GM19397 (cell line): Measurements from ENCODE around the gene TNS3.
"Not testable (repeated sequence)": the region's sequence is repeated elsewhere in the genome, so short reads cannot be mapped to it uniquely, and the experiment has no call there.

ENCODE experiments used
- ATAC-seq: cut with Tn5 transposase; IDR thresholded peaks from one replicate; pipeline ENCODE4 v1.9.1; 2021; ENCODE audit warnings: mild to moderate bottlenecking, moderate library complexity; ENCODE audit not compliant: unreplicated experiment

Gene TNS3

DNA sequence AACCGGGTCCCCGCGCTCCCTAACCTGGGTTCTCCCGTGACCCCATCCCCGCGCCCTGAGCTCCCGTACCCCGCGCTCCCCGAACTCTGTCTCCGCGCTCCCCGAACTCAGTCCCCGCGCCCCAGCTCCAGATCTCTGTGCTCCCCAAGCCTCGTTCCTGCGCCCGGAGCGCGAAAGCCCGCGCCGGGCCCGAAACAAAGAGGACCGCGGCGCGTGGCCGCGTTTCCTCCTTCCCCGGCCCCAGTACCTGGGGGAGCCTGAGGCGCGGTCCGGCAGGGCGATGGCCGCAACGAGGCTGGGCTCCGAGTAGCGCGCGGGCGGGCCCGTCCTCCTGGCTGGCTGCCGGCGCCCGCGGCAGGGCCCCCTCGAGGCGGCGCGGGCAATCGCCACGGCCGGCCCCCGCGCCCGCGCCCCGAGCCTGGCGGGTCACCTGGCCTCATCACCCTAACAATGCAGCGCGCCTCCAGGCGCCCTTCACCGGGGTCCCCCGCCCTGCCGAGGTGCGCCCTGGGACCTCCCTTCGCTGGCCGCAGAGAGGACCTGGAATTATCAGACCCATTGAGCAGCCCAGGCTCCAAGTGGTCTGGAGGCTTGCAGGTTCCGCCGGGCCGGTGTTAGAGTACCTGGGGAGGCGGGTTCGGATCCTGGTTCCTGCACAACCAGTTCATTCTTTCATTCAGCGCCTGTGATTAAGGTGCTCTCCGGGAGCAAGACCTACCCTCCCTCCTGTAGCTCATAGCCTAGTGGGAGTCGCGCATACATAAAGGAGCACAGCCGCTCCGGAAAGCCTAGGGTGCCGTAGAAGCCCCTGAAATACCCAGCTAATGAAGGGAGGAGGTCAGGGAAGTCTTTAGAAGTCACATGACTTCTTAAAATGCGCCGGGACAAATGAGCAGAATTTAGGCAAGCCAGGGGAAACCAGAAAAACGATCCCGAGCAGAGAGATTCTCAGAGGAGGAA lies at the start of gene TNS3:
TSS of gene TNS3 (minus strand) at position 308 of the 960 bp plus-strand sequence. CDS start 142,475 bp downstream, outside the sequence.
- ATAC-seq: no peak

DNA sequence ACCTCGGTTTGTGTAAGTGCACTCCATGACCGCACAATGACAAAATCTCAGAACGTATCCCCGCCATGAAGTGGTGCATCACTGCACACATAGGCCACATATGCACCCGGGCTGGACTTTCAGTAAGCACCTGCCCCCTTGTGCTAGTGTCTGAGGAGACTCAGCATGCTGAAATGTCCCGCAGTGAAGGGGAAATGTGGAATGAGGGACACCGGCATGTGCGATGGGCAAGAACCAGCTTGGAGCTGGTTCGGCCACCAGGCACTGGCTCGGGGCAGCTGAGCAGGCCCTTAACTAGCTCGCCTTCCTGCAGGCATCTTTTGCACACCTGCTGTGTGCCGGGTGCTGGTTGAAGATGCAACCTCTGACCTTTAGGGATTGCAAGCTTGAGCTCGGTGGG lies 49.8 kb upstream of the TNS3 start:
- no peak for ATAC-seq

DNA sequence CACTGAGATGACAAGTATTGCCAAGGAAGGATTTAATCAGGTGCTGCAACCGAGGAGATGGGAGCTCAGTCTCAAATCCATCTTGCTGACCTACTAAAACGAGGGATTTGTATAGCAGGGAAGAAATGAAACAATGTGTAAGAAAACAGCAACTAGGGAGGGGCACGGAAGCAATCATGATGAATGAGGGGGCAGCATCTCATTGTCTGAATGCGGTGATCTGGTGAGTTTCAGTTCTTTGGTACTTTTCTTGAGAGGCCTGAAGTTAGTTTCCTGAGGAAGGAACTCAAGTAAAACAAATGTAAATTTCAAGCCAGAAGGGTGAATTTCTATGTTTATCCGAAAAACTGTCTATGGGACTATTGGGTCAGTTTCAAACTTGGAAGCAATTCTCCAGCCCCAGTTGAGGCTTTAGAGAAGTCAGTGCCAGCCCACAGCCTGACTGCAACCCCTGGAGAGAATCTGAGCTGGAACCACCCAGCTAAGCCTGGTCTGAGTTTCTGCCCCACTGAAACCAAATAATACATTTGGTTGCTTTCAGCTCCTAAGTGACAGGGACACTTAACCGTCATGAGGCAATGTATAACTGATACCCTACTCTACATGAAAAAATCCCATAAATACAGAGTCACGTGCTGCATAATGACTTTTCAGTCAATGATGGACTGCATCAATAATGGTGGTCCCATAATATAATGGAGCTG lies 45.8 kb upstream of the TNS3 start:
- ATAC-seq: peak; percentile 71

DNA sequence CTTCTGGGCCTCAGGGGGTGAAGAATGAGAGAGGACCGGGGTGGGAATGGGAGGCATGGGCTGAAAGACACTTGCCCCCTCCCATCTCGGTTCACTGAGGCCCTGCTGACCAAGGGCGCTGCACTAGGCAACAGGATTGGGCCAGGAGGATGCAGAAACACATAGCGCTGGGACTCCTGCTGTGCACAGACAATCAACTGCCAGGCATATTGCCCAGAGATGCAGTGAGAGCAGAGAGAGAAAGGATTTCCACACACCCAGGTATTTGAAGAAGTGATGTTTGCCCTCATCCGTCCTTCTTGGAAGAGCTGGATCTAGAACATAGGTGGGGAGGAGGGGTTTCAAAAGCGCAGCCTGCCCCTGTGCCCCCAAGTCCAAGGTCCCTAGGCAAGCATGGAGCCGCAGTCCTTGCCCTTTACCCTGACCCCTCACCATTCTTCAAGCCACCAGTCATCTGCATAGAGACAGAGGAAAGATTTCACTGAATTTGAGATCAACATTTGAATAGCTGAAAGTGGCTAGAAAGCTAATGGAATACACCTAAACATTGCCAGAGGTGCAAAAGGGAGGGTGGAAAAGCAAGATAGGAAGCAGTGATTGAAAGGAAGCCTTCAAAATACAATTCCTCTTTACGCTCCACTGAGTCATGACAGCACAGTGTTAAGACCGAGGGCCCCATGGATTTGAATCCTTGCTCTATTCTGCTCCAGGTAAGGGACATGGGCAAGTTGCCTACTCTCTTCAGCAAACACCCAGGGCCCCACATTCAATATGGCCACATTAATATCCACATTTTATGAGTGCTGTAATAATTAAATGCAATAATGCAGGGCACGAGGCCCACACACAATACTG lies 44.2 kb upstream of the TNS3 start:
- no peak for ATAC-seq

DNA sequence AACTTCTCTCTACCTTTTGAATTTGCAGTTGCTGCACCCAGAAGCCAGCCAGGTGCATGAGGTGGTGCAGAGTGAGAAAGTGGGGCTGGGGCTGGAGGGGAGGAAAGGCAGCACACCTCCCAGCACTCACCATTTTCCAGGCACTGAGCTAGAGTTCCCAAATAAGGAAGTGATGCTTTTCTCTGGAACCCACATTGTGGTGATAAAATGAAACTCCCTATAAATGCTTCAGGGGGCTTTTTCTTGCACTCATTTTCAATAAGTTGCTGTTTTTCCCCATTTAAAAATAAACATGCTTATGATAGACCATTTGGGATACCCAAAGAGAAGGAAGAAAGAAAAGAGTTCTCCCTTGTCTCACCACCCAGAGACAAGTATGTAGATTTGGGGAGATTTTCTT lies 42.8 kb upstream of the TNS3 start:
- ATAC-seq: no peak

DNA sequence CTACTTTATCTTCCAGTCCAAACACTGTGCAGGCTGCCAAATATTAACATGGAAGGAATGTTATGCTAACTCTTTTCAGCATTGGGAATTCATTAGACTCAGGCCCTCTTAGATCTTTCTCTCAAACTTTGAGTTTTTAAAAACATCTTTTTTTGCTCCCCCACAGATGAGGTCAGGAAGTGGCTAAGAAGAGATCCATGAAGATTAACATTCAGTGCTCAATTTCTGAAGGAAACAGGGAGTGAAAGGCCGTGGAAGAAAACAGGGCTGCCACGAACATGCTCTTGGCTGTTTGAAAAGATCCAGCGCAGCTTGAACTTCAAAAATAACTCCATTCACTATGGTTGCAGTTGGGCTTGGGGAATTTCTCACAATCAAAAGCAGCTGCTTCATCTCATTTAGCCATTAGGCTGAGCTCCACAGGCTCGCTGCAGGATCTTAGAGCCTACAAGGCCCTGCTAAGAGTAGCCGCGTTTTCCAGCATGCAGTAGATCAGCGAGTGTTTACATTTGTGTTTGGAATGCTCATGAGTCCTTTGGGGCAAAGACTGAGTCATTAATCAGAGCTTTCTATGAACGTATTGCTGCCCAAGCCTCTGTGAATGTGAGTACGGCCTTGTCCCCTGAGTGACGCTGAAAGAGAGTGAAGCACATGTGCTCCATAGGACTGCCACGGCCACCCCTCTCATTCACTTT lies 41.2 kb upstream of the TNS3 start:
- no peak for ATAC-seq

DNA sequence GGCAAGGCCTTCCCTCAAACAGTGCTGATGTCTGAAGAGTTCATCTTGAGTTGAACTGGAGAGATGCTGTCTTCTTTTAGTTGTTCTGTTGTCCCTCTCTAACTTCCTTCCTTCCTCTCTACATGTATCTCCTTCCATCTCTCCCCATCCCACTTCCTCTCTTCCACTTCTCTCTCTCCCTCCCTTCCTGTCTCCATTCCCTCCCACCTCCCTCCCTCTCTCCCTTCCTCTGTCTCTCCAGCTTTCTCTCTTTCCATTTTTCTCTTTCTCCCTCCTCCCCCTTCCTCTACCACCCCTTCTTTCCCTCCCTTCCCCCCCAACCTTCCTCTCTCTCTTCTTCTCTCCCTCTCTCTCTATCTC lies 40.7 kb upstream of the TNS3 start:
- no peak for ATAC-seq

DNA sequence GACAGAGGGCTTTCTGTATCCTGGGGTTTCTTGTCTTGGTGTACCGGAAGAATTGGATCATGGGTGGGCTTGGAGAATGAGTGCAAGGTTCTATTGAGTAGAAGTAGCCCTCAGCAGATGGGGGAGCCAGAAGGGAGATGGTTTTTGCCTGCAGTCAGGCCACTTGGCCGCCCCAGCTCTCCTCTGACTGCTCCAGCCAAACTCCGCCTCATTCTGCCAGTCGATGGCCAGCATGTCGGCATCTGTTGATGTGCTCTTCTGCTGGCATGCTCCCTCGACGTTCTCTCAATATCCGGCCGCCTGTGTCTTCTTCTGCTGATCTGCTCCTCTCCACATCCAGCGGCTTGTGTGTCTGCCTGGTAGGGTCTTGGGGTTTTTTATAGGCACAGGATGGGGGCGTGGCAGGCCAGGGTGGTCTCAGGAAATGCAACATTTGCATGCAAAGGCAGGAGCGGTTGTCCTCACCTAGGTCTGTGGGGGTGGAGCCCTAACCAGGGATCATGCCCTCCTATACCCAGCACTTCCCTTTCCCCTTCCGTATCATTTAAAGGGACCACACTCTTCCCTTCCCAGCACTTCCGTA lies 40.2 kb upstream of the TNS3 start:
- no peak for ATAC-seq

DNA sequence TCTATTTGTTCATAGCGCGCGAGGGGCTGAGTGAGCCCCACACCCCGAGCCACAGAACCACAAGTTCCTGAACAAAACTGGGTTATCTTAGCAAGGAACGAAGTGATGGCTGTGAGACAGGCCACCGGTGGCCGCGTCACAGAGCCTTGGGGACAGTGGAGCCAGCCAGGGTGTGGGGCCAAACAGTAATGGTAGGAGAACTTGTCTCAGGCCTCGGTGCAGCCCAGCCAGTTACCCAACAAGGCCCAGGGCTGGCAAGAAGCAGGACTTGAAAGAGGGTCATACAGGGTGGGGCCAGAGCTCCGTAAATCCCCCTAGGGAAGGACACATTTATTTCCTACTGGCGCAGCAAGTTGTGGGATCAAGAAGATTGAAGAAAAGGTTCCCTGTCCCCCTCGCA lies 39.4 kb upstream of the TNS3 start:
- ATAC-seq: no peak

DNA sequence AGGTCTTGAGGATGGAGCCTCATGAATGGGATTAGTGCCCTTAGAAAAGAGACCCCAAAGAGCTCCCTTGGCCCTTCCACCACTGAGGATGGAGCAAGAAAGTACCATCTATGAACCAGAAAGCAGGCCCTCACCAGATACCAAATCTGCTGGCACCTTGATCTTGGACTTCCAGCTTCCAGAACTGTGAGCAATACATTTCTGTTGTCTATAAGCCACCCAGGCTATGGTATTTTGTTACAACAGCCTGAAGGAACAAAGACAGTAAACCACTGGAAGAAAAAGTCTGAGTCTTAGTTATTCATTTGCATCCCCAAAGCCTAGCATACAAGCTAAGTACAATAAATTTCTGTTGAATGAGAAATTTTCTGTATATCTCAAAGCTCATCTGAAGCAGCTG lies 37.9 kb upstream of the TNS3 start:
- no peak for ATAC-seq

DNA sequence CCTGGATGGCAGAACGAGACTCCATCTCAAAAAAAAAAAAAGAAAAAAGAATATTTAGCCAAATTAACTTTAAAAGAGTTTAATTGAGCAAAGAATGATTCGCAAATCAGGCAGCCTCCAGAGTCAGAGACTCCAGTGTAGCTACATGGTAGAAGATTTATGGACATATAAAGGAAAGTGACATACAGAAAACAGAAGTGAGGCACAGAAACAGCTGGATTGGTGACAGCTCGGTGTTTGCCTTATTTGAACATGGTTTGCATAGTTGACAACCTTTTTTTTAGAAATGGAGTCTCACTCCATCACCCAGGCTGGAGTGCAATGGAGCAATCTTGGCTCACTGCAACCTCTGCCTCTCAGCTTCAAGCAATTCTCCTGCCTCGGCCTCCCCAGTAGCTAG lies 35.2 kb upstream of the TNS3 start:
- ATAC-seq: no peak

DNA sequence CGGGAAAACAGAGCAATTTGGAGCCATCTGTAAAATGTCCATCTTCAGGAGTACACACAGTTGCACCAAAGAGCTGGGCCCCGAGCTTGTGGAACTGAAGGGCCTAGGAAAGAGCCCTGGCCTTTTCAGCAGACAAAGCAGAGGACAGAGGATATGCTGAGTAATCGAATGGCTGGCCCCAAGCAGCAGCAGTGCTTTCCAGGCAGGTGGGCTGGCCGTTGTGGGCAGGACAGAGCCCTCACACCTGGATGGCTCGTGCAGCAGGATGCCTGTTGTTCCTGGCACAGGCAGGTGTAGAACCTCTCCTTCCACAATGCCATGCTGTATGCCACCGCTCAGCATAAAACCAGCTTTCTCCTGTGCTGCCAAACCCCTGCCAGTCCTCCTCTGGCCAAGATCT lies 32.5 kb upstream of the TNS3 start:
- no peak for ATAC-seq

DNA sequence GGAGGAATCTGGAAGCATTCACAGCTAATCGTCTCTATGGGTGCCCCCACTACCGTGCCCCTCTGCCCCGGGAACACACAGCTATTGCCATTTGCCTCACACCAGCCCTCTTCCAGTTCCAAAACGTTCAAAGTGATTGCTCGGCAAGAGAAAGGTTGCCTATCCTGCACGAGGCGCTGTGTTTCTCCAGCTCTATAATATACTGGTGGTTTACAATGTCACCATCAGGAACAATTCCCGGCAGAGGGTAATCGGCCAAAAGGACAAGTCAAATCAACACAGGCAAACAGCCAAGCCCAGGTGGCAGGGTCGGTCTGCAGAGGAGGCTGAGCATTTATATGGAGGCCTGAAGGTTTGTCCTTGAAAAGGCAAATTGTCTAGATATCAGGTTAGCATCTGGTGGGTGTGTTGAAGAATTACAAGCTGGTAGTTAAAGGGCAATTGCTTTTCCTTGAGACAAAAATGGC lies 29.2 kb upstream of the TNS3 start:
- ATAC-seq: no peak

DNA sequence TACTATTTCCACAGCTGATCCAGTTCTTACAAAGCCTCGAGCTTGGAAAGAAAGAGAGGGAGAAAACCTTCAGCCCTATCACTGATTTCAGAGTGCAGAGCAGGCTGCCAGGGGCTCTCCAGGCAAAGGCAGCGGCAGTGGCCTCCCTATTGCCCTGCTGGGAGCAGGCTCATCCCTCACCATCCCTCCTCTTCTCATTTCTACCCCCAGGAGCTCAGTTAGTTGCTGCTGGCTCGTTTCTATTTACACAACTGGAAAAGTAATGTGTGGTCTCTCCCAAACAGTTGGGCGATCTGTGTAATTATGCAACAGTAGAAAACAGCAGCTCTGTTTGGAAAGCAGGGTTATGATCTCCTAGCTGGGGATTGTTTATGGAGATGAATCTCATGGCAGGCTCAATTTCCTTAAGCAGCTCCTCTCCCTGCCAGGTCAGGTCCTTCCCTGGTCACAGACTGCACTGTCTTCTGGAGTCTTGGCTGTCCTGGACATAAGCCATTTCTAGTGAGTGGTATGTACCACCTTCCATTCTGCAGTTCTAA lies 28.7 kb upstream of the TNS3 start:
- no peak for ATAC-seq

DNA sequence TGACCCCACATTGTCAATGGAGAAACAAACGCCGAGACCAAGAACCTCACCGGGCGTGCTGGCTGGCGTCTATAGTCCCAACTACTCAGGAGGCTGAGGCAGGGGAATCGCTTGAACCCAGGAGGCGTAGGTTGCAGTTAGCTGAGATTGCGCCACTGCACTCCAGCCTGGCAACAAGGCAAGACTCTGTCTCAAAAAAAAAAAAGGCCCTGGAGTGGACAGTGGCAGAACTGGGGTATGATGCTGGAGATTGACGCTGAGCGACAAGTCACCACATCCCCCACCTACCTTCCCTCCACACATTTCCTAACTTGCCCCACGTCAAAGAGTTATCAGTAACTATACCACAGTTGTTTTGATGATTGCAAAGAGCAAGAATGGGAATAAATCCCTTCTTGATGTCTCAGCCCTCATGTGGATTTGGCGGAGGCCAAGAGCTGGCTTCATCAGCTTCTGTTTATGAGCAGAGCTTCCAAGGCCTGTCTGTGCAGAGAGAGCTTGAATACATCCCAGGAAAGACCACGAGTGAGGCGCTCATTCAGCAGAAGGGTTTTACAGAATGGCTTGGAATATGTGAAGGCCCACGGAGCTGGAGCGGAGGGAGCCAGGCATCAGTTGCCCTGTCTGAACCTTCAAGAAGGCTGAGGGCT lies 28.0 kb upstream of the TNS3 start:
- ATAC-seq: no peak

DNA sequence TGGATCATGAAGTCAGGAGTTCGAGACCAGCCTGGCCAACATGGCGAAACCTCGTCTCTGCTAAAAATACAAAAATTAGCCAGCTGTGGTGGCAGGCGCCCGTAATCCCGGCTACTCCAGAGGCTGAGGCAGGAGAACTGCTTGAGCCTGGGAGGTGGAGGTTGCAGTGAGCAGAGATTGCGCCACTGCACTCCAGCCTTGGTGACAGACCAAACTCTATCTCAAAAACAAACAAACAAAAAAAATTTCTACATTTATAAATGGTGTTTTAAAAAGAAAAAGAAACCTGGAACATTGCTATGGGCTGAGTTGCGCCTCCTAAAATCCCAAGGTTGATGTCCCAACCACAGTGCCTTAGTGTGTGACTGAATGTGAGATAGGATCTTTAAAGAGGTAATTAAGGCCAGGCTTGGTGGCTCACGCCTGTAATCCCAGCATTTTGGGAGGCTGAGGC lies 24.7 kb upstream of the TNS3 start:
- not testable (repeated sequence) for ATAC-seq

DNA sequence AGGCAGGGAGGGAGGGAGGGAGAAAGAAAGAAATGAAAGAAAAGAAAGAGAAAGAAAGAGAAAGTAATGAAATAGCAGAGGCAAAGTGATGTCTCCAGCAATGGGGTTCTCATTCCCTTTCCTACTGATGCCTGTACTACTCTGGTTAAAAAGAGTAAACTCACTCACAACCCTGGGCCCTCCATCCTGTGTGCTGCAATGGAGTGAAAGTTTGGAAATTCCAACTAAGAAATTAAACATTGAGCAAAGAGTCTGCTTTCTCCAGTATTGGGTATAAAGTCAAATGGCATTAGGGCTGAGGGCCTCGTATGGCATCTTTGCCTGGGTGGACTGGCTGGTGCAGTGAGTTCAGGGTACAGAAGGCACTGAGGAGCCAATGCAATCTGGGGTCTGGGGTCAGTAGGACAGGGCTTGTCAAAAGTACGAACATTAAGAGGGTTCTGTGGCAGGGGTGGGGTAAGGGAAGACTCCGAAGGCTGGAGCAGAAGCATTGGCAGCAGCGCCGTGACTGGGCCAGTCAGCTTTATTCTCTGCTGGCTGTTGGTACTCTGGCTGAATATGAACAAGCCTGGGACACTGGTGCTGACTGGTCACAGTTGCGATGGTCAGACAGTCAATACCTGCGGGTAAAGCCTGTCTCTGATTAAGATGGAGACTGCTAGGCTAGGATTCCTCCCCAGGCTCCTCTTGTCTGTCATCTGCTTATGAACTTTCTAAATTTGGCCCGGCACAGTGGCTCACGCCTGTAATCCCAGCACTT lies 24.1 kb upstream of the TNS3 start:
- no peak for ATAC-seq

DNA sequence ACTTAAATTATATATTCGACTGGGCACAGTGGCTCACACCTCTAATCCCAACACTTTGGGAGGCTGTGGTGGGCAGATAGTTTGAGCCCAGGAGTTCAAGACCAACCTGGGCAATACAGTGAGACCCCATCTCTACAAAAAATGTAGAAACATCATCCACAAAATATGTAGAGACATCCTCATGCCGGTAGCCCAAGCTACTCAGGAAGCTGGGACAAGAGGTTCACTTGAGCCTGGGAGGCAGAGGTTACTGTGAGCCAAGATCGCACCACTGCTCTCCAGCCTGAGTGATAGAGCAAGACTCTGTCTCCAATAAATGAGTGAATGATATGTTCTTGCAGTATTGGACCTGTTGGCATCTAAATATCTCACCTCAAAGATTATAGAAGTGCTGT lies 22.6 kb upstream of the TNS3 start:
- no peak for ATAC-seq
